ENCODE data around the gene PMS1. TPM values are rescaled to one million over a fixed set of nuclear protein-coding genes. Genes with fewer than 3 reads are reported as not detected.
"Not testable (repeated sequence)": the region's sequence is repeated elsewhere in the genome, so short reads cannot be mapped to it uniquely, and the experiment has no call there.

The PMS1 gene
- 10 to 100 TPM; 13.6 to 47.0 (median 14.5) TPM for total RNA-seq

GRCh38 chr2:189783927-189784867 is at the start of gene PMS1, which contains the start of gene ORMDL1:
TSS of gene PMS1 (plus strand) at chr2:189784450. CDS start at chr2:189791810, 7,360 bp downstream.
TSS of gene ORMDL1 (minus strand) at chr2:189784339. CDS start at chr2:189782595, 1,744 bp downstream.
- peak in 1 of 6 experiments; percentile 2 for TF ChIP-seq CTCF (IDR thresholded peaks at IDR 0.05)
- TF ChIP-seq POLR2A (IDR thresholded peaks at IDR 0.05) = peak; percentile 93 to 95
- Histone ChIP-seq H3K36me3 (peaks cover 0 to 20% (median 0%) of the 10 kb centered on the region in 3 donors), H3K4me1 (peaks cover 0 to 15% (median 2%) of the 10 kb centered on the region in 4 donors), H3K27ac (peak within 1 kb of the TSS; percentile 90 to 97 (median 94)), H3K4me3 (peak within 1 kb of the TSS; percentile 63 to 86 (median 74)), H3K27me3 (no peaks in the 10 kb centered on the region), H3K9me3 (no peaks in the 10 kb centered on the region)
- DNase-seq = peak; percentile 92 to 97 (median 97)

GRCh38 chr2:189751080-189751658 is 33.1 kb upstream of the PMS1 start:
- DNase-seq = peak in 1 of 3 donors; percentile 69
- Histone ChIP-seq H3K9me3 (no peaks in the 10 kb centered on the region), H3K27me3 (no peaks in the 10 kb centered on the region), H3K36me3 (peaks cover 0 to 27% (median 0%) of the 10 kb centered on the region in 3 donors), H3K27ac (no peak overlapping the region), H3K4me1 (no peaks in the 10 kb centered on the region), H3K4me3 (no peak overlapping the region)
- TF ChIP-seq POLR2A (IDR thresholded peaks at IDR 0.05) = no peak
- peak in 5 of 6 experiments; percentile 18 to 74 (median 63) for TF ChIP-seq CTCF (IDR thresholded peaks at IDR 0.05)

- Histone ChIP-seq H3K4me3 (no peak overlapping the region), H3K36me3 (peaks cover 0 to 8% (median 0%) of the 10 kb centered on the region in 3 donors), H3K27me3 (no peaks in the 10 kb centered on the region), H3K9me3 (no peaks in the 10 kb centered on the region), H3K4me1 (no peaks in the 10 kb centered on the region), H3K27ac (no peak overlapping the region)
- TF ChIP-seq CTCF (IDR thresholded peaks at IDR 0.05) (no peak), POLR2A (IDR thresholded peaks at IDR 0.05) (no peak)
- DNase-seq = no peak
These were observed 27.8 kb upstream of the PMS1 start for GRCh38 chr2:189756311-189756952.

- not testable (repeated sequence) for H3K9me3 ChIP-seq, H3K27ac ChIP-seq, H3K36me3 ChIP-seq, H3K4me1 ChIP-seq, H3K4me3 ChIP-seq, DNase-seq, H3K27me3 ChIP-seq
These were observed 24.1 kb upstream of the PMS1 start for GRCh38 chr2:189760154-189760553.

- Histone ChIP-seq H3K36me3 (no peaks in the 10 kb centered on the region), H3K27me3 (no peaks in the 10 kb centered on the region), H3K4me1 (peaks cover 0 to 8% (median 2%) of the 10 kb centered on the region in 4 donors), H3K4me3 (peak overlapping the region; percentile 49 to 75 (median 60)), H3K27ac (peak overlapping the region; percentile 80 to 92 (median 88)), H3K9me3 (no peaks in the 10 kb centered on the region)
- DNase-seq = no peak
- TF ChIP-seq CTCF (IDR thresholded peaks at IDR 0.05) = no peak
- TF ChIP-seq POLR2A (IDR thresholded peaks at IDR 0.05) = no peak
These were observed 22.1 kb upstream of the PMS1 start for GRCh38 chr2:189762229-189762550.
